ENCODE results near the gene VSTM2B.

Gene VSTM2B

GRCh38 chr19:29502581-29502850, 23.3 kb upstream of the VSTM2B start:
- DNase-seq (ENCODE audit: low spot score), result no peak
- no peak for TF ChIP-seq CTCF (IDR thresholded peaks at IDR 0.05; ENCODE audit: extremely low read depth, insufficient read depth, missing control alignments)
- in situ Hi-C loops (cut with MboI; ENCODE audit: low pct_unique_long_range_greater_than_20kb, low sequenced_read_pairs, unreplicated experiment), result no loop called here

- no peak for DNase-seq (ENCODE audit: low spot score)
Observed at GRCh38 chr19:29503140-29503758, 22.5 kb upstream of the VSTM2B start.

GRCh38 chr19:29503785-29504184, 22.0 kb upstream of the VSTM2B start:
- DNase-seq (ENCODE audit: low spot score), result no peak
- no peak for TF ChIP-seq CTCF (IDR thresholded peaks at IDR 0.05; ENCODE audit: extremely low read depth, insufficient read depth, missing control alignments)
- in situ Hi-C loops (cut with MboI; ENCODE audit: low pct_unique_long_range_greater_than_20kb, low sequenced_read_pairs, unreplicated experiment), result no loop called here

More at GRCh38 chr19:29503140-29503758, 22.5 kb upstream of the VSTM2B start:
- TF ChIP-seq CTCF (IDR thresholded peaks at IDR 0.05; ENCODE audit: extremely low read depth, insufficient read depth, missing control alignments), result no peak
- in situ Hi-C loops (cut with MboI; ENCODE audit: low pct_unique_long_range_greater_than_20kb, low sequenced_read_pairs, unreplicated experiment), result no loop called here

GRCh38 chr19:29504454-29504853, 21.3 kb upstream of the VSTM2B start:
- no peak for DNase-seq (ENCODE audit: low spot score)
- TF ChIP-seq CTCF (IDR thresholded peaks at IDR 0.05; ENCODE audit: extremely low read depth, insufficient read depth, missing control alignments), result no peak
- in situ Hi-C loops (cut with MboI; ENCODE audit: low pct_unique_long_range_greater_than_20kb, low sequenced_read_pairs, unreplicated experiment), result no loop called here

- no peak for DNase-seq (ENCODE audit: low spot score)
- TF ChIP-seq CTCF (IDR thresholded peaks at IDR 0.05; ENCODE audit: extremely low read depth, insufficient read depth, missing control alignments), result no peak
- in situ Hi-C loops (cut with MboI; ENCODE audit: low pct_unique_long_range_greater_than_20kb, low sequenced_read_pairs, unreplicated experiment), result no loop called here
Observed at GRCh38 chr19:29505097-29505824, 20.5 kb upstream of the VSTM2B start.

GRCh38 chr19:29506619-29506911, 19.2 kb upstream of the VSTM2B start:
- in situ Hi-C loops (cut with MboI; ENCODE audit: low pct_unique_long_range_greater_than_20kb, low sequenced_read_pairs, unreplicated experiment), result no loop called here
- DNase-seq (ENCODE audit: low spot score), result no peak
- TF ChIP-seq CTCF (IDR thresholded peaks at IDR 0.05; ENCODE audit: extremely low read depth, insufficient read depth, missing control alignments), result no peak
